ENCODE results near the gene PPP1R13L. TPM values are rescaled to one million over a fixed set of nuclear protein-coding genes. Genes with fewer than 3 reads are reported as not detected.
A peak's percentile ranks its signal among the peaks of the same experiment; 100 is the strongest.

Gene PPP1R13L
- total RNA-seq, 4 donors from 2014 or later: 13.7 to 20.0 (median 15.6) TPM

DNA sequence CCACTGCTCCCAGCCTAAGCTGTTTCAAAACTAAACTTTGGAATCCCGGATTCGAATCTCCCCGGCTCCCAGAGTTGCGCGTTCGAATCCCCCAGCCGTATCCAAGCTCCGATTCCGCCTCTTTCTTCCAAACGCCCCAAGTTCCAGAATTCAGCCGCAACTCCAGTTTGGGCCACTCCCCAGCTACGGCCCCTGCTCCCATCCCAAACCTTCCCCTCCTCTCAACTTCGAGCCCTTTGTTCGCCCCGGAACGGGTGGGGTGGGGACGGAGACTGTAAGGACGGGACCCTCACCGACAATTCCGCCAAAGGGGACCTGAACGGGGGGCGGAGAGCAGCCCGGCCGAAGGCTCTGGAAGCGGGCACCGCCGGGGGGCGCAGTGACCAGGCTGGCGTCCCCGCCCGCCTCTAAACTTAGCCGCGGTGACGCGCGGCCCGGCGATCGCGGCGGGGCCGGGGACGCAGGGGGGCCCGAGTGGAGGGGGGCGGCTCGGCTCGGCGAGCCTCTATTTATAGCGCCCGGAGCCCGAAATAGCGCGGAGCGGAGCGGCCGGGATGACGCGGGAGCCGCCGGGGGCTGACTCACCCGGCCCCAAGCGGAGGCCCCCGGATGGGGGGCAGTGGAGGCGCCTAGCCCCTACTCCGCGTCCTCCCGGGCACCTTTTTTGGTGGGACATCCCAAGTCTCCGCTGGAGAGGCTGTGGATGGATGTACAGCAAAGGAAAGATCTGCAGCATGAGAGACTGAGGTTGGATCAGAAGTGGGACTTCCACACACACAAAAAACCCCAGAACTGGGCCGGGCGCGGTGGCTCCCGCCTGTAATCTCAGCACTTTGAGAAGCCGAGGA, 23.7 kb upstream of the PPP1R13L start:
- DNase-seq (ENCODE audit: low spot score) (no peak), ATAC-seq (ENCODE audit: low FRiP score) (peak; percentile 44)
- TF ChIP-seq, protein P1, sequence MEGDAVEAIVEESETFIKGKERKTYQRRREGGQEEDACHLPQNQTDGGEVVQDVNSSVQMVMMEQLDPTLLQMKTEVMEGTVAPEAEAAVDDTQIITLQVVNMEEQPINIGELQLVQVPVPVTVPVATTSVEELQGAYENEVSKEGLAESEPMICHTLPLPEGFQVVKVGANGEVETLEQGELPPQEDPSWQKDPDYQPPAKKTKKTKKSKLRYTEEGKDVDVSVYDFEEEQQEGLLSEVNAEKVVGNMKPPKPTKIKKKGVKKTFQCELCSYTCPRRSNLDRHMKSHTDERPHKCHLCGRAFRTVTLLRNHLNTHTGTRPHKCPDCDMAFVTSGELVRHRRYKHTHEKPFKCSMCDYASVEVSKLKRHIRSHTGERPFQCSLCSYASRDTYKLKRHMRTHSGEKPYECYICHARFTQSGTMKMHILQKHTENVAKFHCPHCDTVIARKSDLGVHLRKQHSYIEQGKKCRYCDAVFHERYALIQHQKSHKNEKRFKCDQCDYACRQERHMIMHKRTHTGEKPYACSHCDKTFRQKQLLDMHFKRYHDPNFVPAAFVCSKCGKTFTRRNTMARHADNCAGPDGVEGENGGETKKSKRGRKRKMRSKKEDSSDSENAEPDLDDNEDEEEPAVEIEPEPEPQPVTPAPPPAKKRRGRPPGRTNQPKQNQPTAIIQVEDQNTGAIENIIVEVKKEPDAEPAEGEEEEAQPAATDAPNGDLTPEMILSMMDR (IDR thresholded peaks at IDR 0.05): no peak

- TF ChIP-seq, protein P1 (IDR thresholded peaks at IDR 0.05): no peak
- DNase-seq (ENCODE audit: low spot score): no peak
- ATAC-seq (ENCODE audit: low FRiP score): peak; percentile 82
Observed at GRCh38 chr19:45424191-45425058, 19.6 kb upstream of the PPP1R13L start.

DNA sequence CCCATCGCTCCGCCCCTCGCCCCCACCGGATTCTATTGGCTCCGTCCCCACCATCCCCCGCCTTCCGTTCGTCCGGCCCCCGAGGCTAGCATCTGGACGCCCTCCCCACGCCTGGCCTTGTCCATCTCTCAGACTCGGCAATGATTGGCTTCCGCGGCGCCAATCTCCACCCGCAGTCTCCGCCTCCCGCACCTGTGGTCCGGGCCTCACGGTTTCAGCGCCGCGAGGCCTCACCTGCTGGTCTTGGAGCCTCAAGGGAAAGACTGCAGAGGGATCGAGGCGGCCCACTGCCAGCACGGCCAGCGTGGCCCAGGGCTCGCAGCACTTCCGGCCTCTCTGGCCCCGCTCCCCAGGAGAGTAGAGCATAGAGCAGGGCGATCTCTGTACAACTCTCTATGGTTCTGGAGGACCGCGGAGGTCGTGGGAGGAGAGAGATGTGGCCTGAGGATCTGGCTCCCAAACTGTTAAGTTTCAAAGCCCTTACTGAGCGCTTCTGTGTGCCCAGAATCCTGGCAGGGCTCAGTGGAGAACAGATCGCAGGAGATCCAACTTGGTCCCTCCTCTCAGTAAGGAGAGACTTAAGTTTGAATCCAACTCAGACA, 18.8 kb upstream of the PPP1R13L start, which contains the start of gene ERCC1:
Gene ERCC1, minus strand, starts transcription at position 329 of the 602 bp plus-strand sequence. CDS start 543 bp downstream, outside the sequence.
- peak; percentile 81 for ATAC-seq (ENCODE audit: low FRiP score)
- TF ChIP-seq, protein P1 (IDR thresholded peaks at IDR 0.05): no peak
- DNase-seq (ENCODE audit: low spot score): peak; percentile 96

DNA sequence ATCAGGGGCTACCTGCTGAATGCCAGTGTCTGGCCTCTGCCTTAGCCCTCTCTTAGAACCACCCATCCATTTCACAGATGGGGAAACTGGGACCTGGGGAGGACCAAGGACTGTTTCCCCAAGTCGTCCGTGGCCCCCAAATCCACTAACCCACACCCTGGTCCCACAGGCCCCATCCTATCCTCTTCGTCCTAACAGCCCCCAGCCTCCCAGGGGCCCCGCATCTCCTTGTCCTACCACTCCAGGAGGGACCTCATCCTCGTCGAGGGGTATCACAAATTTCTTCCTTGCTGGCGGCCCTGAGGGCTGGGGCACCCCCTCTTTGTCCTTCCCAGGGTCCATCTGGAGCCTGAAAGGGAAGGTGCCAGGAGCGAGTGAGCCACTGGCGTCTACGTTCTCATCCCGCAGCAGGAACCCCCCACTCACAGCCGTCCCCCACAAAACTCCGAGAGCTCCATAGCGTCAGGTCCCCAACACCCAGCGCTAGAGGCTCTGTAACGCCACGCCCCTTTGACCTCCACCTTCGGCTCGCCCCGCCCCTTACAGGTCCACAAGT, 18.2 kb upstream of the PPP1R13L start:
- TF ChIP-seq, protein P1 (IDR thresholded peaks at IDR 0.05): no peak
- no peak for DNase-seq (ENCODE audit: low spot score)
- no peak for ATAC-seq (ENCODE audit: low FRiP score)

DNA sequence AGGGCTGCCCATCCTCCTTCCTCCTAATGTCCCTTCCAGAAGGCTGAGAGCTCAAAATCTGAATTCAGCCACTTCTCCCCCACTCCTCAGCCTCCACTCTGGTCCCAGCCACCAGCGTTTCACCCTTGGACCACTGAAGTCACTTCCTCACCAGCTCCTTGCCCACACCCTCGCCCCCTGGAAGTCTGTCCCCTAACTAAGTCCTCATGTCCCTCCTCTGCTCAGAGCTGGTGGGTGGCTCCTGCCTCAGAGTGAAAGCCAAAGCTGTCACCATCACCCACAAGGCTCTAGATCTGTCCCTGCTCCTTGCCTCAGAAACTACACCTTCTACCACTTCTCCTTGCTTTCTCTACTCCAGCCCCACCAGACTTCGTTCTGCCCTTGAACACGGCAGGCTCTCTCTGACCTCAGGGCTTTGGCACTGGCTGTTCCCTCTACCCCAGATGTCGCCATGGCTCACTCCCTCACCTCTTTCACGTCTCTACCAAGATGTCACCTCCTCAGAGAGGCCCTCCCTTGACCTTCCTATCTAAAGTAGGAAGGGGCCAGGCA, 17.2 kb upstream of the PPP1R13L start:
- TF ChIP-seq, protein P1 (IDR thresholded peaks at IDR 0.05): no peak
- DNase-seq (ENCODE audit: low spot score): no peak
- ATAC-seq (ENCODE audit: low FRiP score): no peak

DNA sequence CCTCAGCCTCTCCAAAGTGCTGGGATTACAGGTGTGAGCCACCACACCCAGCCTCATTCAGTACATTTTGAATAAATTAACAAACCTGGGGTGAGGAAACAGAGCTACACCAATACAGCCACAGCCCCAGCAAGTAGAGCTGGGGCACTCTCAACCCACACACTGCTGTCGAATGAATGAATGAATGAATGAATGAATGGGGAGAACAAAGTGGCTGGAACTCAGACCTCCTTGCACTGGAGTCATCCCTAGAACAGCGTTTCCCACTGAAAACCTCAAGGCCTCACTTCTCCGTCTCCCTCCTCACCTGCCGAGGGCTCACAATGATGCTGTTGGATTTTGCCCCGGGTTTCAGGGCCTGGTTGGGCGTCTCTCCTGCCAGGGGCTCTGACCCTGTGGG, 16.0 kb upstream of the PPP1R13L start:
- TF ChIP-seq, protein P1 (IDR thresholded peaks at IDR 0.05): no peak
- DNase-seq (ENCODE audit: low spot score): no peak
- no peak for ATAC-seq (ENCODE audit: low FRiP score)

Data from omental fat pad (tissue), 4 donors.